Esophagus squamous epithelium (tissue), 5 donors: Measurements from ENCODE around the gene NRCAM. TPM values are rescaled to one million over a fixed set of nuclear protein-coding genes. Genes with fewer than 3 reads are reported as not detected.

Source experiments
- DNase-seq: peaks from one replicate; lab custom pipeline; 2025; lab: John Stamatoyannopoulos, UW
- H3K27ac ChIP-seq, 4 donors: fragments of 200-600 bp; sonication (generic); one replicate each; pipeline ENCODE4 v1.5.1; 2016 to 2019; ENCODE audit warnings: mild to moderate bottlenecking in 1 of 4
- H3K27me3 ChIP-seq, 4 donors: fragments of 200-600 bp; sonication (generic); 1 replicate in 3 of 4; 2 replicates in 1 of 4; pipeline versions ENCODE4 v1.5.1 to v1.6.0; 2017 to 2021; ENCODE audit warnings: antibody characterized with exemption in 1 of 4
- H3K36me3 ChIP-seq, 3 donors: fragments of 200-600 bp; sonication (generic); one replicate each; pipeline ENCODE4 v1.5.1; 2016 to 2019
- H3K4me1 ChIP-seq, 3 donors: fragments of 200-600 bp; sonication (generic); one replicate each; pipeline ENCODE4 v1.5.1; 2017 to 2019
- H3K4me3 ChIP-seq, 4 donors: fragments of 200-600 bp; sonication (generic); 1 replicate in 3 of 4; 2 replicates in 1 of 4; pipeline ENCODE4 v1.5.1; 2016 to 2019; ENCODE audit warnings: mild to moderate bottlenecking in 2 of 4, moderate library complexity in 1 of 4
- H3K9me3 ChIP-seq, 3 donors: fragments of 200-600 bp; sonication (generic); one replicate each; pipeline ENCODE4 v1.5.1; 2016 to 2019
- POLR2A ChIP-seq, 4 donors: fragments of 450-650 bp; IDR thresholded peaks; one replicate each; pipeline ENCODE4 v1.6.1; 2017; ENCODE audit warnings: antibody characterized with exemption in 4 of 4, mild to moderate bottlenecking in 4 of 4, moderate library complexity in 3 of 4
- WGBS, 2 donors: methylation state at CpG; one replicate each; pipeline ENCODE4 v1.1.5; 2018; 5-methylcytosine and 5-hydroxymethylcytosine counted together
- intact Hi-C: fragments of 100-400 bp; cut with DNase I; formaldehyde crosslinking; loops from one replicate; pipeline ENCODE4 v1.15.0; 2022
- total RNA-seq, 4 donors: library from RNA; depleted of rRNA; stranded (reverse); fragments of >200 nt; gene quantifications; one replicate each; pipeline ENCODE4 v1.1.0, GENCODE V29; 2016
- TF ChIP-seq, protein P1 (sequence below), 6 experiments: fragments of 450-650 bp in 4 of 6; fragments of 200-600 bp in 2 of 6; sonication (generic) in 2 of 6; IDR thresholded peaks; one replicate each; pipeline ENCODE4 v1.5.1; 2016 to 2019; ENCODE audit warnings: antibody characterized with exemption in 6 of 6, mild to moderate bottlenecking in 4 of 6, moderate library complexity in 4 of 6
- donor health status: DM: yes; HTN: yes; CAD: no.

The NRCAM gene
- total RNA-seq, 4 donors from 2014 or later, result 1.5 to 9.8 (median 6.3) TPM; not detected in 1

DNA sequence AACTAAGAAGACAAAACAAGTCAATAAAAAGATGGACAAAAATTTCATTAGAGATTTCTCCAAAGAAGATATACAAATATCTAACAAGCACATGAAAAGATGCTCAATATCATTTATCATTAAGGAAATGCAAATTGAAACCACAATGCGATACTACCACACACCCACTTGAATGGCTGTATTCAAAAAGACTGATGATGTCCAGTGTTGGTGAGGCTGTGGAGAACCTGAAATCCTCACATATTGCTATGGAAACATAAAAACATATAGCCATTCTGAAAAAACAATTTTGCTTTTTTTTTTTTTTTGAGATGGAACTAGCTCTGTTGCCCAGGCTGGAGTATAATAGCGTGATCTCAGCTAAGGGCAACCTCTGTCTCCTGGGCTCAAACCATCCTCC lies 202.0 kb downstream of the NRCAM start:
- Histone ChIP-seq H3K4me1 (peaks cover 0 to 6% (median 0%) of the 10 kb centered on the region in 3 donors), H3K27me3 (no peaks in the 10 kb centered on the region), H3K27ac (no peak overlapping the region), H3K36me3 (no peaks in the 10 kb centered on the region), H3K9me3 (no peaks in the 10 kb centered on the region), H3K4me3 (no peak overlapping the region)
- no peak for DNase-seq
- intact Hi-C loops, result no loop called here
- WGBS, 2 donors, result 86 to 89% methylated on average over 2 of the region's 2 CpGs
- no peak for TF ChIP-seq POLR2A (IDR thresholded peaks at IDR 0.05)
- TF ChIP-seq, protein P1, sequence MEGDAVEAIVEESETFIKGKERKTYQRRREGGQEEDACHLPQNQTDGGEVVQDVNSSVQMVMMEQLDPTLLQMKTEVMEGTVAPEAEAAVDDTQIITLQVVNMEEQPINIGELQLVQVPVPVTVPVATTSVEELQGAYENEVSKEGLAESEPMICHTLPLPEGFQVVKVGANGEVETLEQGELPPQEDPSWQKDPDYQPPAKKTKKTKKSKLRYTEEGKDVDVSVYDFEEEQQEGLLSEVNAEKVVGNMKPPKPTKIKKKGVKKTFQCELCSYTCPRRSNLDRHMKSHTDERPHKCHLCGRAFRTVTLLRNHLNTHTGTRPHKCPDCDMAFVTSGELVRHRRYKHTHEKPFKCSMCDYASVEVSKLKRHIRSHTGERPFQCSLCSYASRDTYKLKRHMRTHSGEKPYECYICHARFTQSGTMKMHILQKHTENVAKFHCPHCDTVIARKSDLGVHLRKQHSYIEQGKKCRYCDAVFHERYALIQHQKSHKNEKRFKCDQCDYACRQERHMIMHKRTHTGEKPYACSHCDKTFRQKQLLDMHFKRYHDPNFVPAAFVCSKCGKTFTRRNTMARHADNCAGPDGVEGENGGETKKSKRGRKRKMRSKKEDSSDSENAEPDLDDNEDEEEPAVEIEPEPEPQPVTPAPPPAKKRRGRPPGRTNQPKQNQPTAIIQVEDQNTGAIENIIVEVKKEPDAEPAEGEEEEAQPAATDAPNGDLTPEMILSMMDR (IDR thresholded peaks at IDR 0.05), result no peak

DNA sequence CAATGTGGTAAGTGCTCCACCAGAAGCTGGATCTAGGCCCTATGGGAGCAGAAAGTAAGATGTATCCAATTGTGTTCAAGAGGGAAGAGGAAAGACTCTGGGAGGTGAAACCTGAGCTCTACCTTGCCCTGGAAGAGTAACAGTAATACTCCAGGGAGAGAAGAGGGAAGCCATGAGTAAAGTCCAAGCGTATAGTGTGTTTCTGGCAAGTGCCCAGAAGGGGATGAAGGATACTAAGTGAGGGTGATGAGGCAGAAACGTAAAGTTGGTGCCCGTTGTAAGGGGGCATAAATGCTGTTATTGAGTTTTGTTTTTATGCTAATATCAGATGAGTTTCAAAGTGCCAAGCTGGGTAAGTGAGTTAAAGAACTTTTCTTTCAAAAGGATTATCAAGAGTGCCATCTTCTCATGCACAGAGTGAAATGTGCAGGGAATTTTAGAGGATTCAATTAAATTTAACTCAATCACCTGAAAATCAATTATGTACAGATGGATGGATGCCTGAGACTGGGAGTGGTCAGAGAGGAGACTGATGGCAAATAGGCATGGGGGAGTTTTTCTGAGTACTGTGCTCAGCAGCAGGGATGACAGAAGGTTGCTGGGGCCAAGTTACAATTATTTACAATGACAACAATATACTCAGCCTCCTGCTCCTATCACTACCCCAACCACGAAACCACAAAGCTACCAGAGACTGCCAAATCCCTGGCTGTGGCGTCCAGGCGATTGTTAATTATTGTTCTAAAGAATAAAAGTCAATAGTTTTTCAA lies 202.8 kb downstream of the NRCAM start:
- DNase-seq, result no peak
- H3K27ac ChIP-seq, result no peak overlapping the region
- H3K4me3 ChIP-seq, result no peak overlapping the region
- H3K27me3 ChIP-seq, result no peaks in the 10 kb centered on the region
- H3K36me3 ChIP-seq, result no peaks in the 10 kb centered on the region
- peaks cover 0 to 6% (median 0%) of the 10 kb centered on the region in 3 donors for H3K4me1 ChIP-seq
- no peak for TF ChIP-seq POLR2A (IDR thresholded peaks at IDR 0.05)
- TF ChIP-seq, protein P1 (IDR thresholded peaks at IDR 0.05), result no peak
- 61 to 69% methylated on average over 6 of the region's 6 CpGs for WGBS, 2 donors
- H3K9me3 ChIP-seq, result no peaks in the 10 kb centered on the region
- intact Hi-C loops, result no loop called here

DNA sequence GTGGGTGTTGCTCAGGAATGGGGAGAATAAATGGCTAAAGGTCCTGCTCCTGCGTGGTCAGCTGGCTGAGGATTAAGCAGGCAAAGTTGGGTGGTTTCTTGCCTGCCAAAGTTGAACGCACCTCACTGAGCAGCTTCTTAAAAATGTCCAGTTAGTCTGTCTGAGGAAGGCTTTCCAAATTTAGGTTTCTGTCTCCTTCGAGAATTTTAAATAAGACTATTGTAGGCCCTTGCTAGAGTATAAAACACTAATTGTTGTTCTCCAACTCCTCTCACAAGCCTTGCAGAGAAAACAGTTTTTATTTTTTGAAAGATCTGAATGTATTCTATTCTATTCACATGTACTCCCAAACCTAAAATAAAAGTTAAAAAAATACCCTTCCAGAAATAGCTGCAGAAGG lies 204.1 kb downstream of the NRCAM start:
- Histone ChIP-seq H3K4me1 (no peaks in the 10 kb centered on the region), H3K36me3 (no peaks in the 10 kb centered on the region), H3K27me3 (no peaks in the 10 kb centered on the region), H3K9me3 (no peaks in the 10 kb centered on the region), H3K27ac (no peak overlapping the region), H3K4me3 (no peak overlapping the region)
- TF ChIP-seq, protein P1 (IDR thresholded peaks at IDR 0.05), result no peak
- no peak for TF ChIP-seq POLR2A (IDR thresholded peaks at IDR 0.05)
- DNase-seq, result no peak
- 77 to 84% methylated on average over 3 of the region's 3 CpGs for WGBS, 2 donors
- intact Hi-C loops, result no loop called here

DNA sequence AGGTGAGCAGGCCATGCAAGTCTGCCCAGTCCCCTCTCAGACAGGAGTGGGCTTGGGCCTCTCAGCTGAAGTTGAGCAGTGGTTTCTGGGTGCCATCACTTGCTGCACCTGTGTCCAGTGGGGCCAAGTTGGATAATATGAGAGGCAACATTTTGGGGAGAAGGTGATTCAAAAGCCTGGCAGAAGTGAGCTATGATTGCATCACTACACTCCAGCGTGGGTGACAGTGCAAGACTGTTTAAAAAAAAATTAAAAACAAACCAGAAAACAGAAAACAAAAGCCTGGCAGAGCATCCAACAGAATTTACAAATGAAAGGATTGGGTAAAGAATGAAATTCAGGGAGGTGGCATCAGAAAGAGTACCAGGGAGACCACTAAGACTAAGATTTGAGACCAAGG lies 204.5 kb downstream of the NRCAM start:
- intact Hi-C loops, result no loop called here
- TF ChIP-seq POLR2A (IDR thresholded peaks at IDR 0.05), result no peak
- TF ChIP-seq, protein P1 (IDR thresholded peaks at IDR 0.05), result no peak
- Histone ChIP-seq H3K36me3 (no peaks in the 10 kb centered on the region), H3K27me3 (no peaks in the 10 kb centered on the region), H3K4me1 (peaks cover 0 to 4% (median under 1%) of the 10 kb centered on the region in 3 donors), H3K9me3 (no peaks in the 10 kb centered on the region), H3K4me3 (no peak overlapping the region), H3K27ac (no peak overlapping the region)
- 27 to 30% methylated on average over 1 of the region's 1 CpG for WGBS, 2 donors
- DNase-seq, result no peak

DNA sequence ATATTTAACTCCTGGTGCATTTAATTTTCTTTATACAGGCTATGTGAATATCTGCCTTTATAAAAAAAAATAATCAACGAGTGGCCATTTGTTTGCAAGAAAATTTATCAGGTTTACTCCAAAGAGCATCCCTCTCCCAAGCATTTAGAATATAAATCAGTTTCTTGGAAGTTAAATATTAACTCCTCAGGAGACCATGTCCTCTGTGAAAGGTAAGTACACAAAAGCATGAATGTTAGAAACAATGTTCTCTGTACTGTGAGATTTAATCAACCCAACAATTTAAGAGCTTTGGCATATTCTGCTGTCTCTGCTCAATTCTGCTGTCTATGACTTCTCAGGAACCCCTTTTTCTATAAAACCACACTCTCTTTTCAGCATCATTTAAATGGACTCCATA lies 206.8 kb downstream of the NRCAM start:
- intact Hi-C loops, result no loop called here
- Histone ChIP-seq H3K4me1 (peaks cover 0 to 15% (median 9%) of the 10 kb centered on the region in 3 donors), H3K4me3 (no peak overlapping the region), H3K27ac (no peak overlapping the region), H3K9me3 (no peaks in the 10 kb centered on the region), H3K27me3 (no peaks in the 10 kb centered on the region), H3K36me3 (no peaks in the 10 kb centered on the region)
- WGBS, 2 donors, result 47 to 55% methylated on average over 1 of the region's 1 CpG
- no peak for DNase-seq
- TF ChIP-seq, protein P1 (IDR thresholded peaks at IDR 0.05), result no peak
- TF ChIP-seq POLR2A (IDR thresholded peaks at IDR 0.05), result no peak
